ENCODE data around the gene KCNQ1. TPM values are rescaled to one million over a fixed set of nuclear protein-coding genes. Genes with fewer than 3 reads are reported as not detected.

Gene KCNQ1
- total and polyA plus RNA-seq, 9 of the 15 experiments (the other 6 are each of a cell fraction or from before 2014, with no cell fraction given), result 0.44 TPM; not detected in 8

DNA sequence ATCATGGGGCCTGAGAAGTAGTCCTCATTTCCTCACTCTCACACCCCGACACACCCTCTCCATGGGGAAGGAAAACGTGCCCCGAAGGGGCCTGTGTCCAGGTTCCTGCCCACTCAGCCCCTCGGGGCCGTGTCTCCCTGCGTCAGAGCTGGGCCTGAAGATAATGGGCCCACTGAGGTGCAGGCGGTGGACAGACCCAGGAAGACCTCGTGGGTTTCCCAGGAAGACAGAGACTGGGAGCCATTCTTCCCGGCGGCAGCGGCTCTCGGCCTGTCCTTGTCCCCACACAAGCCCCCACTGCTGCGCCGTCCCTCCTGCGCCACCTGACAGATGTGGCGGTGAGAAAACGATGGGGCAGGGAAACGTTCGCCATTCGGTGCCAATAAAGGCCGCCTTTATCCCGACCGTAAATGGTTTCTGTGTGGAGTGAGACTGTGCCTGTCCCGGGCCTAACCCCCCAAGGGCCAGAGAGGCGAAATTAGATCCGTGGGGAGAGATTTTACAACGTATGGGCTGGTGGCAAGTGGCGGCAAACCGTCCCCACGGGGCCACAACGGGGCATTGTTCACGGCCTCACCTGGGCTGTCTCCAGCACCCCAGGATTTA is 351.8 kb downstream of the KCNQ1 start:
- BruUV-seq (replicated peaks), result no TSS peak
- H3K27ac ChIP-seq (ENCODE audit: extremely low read depth, low read depth, low read length), result no peak overlapping the region
- H3K9me3 ChIP-seq (replicated peaks; ENCODE audit: control insufficient read depth, insufficient read depth, low read depth, low read length), result no peaks in the 10 kb centered on the region
- no peak overlapping the region for H3K4me2 ChIP-seq (ENCODE audit: insufficient read depth, low read length)
- H4K20me1 ChIP-seq (replicated peaks; ENCODE audit: control insufficient read depth, insufficient read depth, low read length), result no peaks in the 10 kb centered on the region
- CTCF ChIA-PET (ENCODE audit: low intra/inter-chr PET ratio), result no interaction called here
- H3K9ac ChIP-seq (ENCODE audit: insufficient read depth in 1 of 2, low read depth in 2 of 2, low read length in 2 of 2), result no peak overlapping the region
- WGBS (ENCODE audit: insufficient coverage, low coverage, missing lambda C conversion rate), result 66% methylated on average over 29 of the region's 32 CpGs
- TF ChIP-seq CREB1 (IDR thresholded peaks at IDR 0.05) (no peak), CREB1 (CRISPR knock-in tag; IDR thresholded peaks at IDR 0.05) (no peak), POLR2A (conservative IDR thresholded peaks at IDR 0.05) (no peak), ETV6 (IDR thresholded peaks at IDR 0.05; ENCODE audit: borderline replicate concordance in 1 of 2, low read depth in 2 of 2, low read length in 1 of 2) (no peak), ETV6 (CRISPR knock-in tag; IDR thresholded peaks at IDR 0.05; ENCODE audit: borderline replicate concordance) (no peak), ZNF3 (CRISPR knock-in tag; IDR thresholded peaks at IDR 0.05) (no peak)
- TF ChIP-seq, protein P1, sequence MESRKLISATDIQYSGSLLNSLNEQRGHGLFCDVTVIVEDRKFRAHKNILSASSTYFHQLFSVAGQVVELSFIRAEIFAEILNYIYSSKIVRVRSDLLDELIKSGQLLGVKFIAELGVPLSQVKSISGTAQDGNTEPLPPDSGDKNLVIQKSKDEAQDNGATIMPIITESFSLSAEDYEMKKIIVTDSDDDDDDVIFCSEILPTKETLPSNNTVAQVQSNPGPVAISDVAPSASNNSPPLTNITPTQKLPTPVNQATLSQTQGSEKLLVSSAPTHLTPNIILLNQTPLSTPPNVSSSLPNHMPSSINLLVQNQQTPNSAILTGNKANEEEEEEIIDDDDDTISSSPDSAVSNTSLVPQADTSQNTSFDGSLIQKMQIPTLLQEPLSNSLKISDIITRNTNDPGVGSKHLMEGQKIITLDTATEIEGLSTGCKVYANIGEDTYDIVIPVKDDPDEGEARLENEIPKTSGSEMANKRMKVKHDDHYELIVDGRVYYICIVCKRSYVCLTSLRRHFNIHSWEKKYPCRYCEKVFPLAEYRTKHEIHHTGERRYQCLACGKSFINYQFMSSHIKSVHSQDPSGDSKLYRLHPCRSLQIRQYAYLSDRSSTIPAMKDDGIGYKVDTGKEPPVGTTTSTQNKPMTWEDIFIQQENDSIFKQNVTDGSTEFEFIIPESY (CRISPR knock-in tag; IDR thresholded peaks at IDR 0.05), result no peak
- TF ChIP-seq, protein P2, sequence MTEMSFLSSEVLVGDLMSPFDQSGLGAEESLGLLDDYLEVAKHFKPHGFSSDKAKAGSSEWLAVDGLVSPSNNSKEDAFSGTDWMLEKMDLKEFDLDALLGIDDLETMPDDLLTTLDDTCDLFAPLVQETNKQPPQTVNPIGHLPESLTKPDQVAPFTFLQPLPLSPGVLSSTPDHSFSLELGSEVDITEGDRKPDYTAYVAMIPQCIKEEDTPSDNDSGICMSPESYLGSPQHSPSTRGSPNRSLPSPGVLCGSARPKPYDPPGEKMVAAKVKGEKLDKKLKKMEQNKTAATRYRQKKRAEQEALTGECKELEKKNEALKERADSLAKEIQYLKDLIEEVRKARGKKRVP (CRISPR knock-in tag; IDR thresholded peaks at IDR 0.05), result no peak
- in situ Hi-C loops (cut with MboI) (no loop called here), intact Hi-C loops (cut with micrococcal nuclease) (no loop called here)
- POLR2A ChIA-PET, result interaction anchor here (0.5 kb wide), 1 partner anchor 45 kb away, joined by 3 read pairs; no protein-coding TSS in a partner anchor
- no peaks in the 10 kb centered on the region for H3K36me3 ChIP-seq (ENCODE audit: control insufficient read depth, insufficient read depth, low read length)
- ATAC-seq, result no peak
- H3K4me3 ChIP-seq, result no peak overlapping the region
- no peaks in the 10 kb centered on the region for H3K79me2 ChIP-seq (ENCODE audit: control insufficient read depth, insufficient read depth, low read length)
- no peak for DNase-seq (ENCODE audit: extremely low read depth in 1 of 4, low spot score in 3 of 4)
- H3K9me1 ChIP-seq (ENCODE audit: control insufficient read depth, insufficient read depth, low read length), result peaks cover 4% of the 10 kb centered on the region
- H3K4me1 ChIP-seq (replicated peaks in 1 of 2; ENCODE audit: control insufficient read depth in 2 of 2, insufficient read depth in 2 of 2, low read length in 2 of 2), result peaks cover 11 to 75% of the 10 kb centered on the region in 2 experiments; a peak in 4 of 5 replicates
- 0 out of 5 replicates have a peak, but pooled peaks cover 0 to 5% of the 10 kb centered on the region in 2 experiments for H3K27me3 ChIP-seq (ENCODE audit: control insufficient read depth in 2 of 2, insufficient read depth in 2 of 2, low read length in 2 of 2)
- no peak overlapping the region for H2AFZ ChIP-seq (ENCODE audit: low read depth, low read length)
- FAIRE-seq, result no peak
